GM18870 (cell line): Measurements from ENCODE around the gene WDR62.

ENCODE experiments used
- ATAC-seq: cut with Tn5 transposase; IDR thresholded peaks from one replicate; pipeline ENCODE4 v1.9.1; 2021; ENCODE audit warnings: moderate library complexity; ENCODE audit not compliant: unreplicated experiment

Gene WDR62

GRCh38 chr19:36073121-36073876, 18.6 kb downstream of the WDR62 start:
- ATAC-seq = no peak

GRCh38 chr19:36079389-36079945, 24.8 kb downstream of the WDR62 start:
- no peak for ATAC-seq

GRCh38 chr19:36081385-36081784, 26.7 kb downstream of the WDR62 start:
- no peak for ATAC-seq

- ATAC-seq = no peak
Measured at GRCh38 chr19:36081894-36082293, 27.2 kb downstream of the WDR62 start.

- ATAC-seq = no peak
Measured at GRCh38 chr19:36082916-36083315, 28.2 kb downstream of the WDR62 start.

GRCh38 chr19:36084231-36085009, 29.7 kb downstream of the WDR62 start:
- ATAC-seq = no peak

- no peak for ATAC-seq
Measured at GRCh38 chr19:36086326-36086725, 31.6 kb downstream of the WDR62 start.

GRCh38 chr19:36089847-36090246, 35.1 kb downstream of the WDR62 start:
- no peak for ATAC-seq

GRCh38 chr19:36090910-36091695, 36.4 kb downstream of the WDR62 start:
- no peak for ATAC-seq

GRCh38 chr19:36092566-36092965, 37.9 kb downstream of the WDR62 start:
- ATAC-seq = no peak

- no peak for ATAC-seq
Measured at GRCh38 chr19:36093146-36093662, 38.5 kb downstream of the WDR62 start.

GRCh38 chr19:36093687-36094086, 39.0 kb downstream of the WDR62 start:
- no peak for ATAC-seq

GRCh38 chr19:36097036-36097435, 42.3 kb downstream of the WDR62 start:
- no peak for ATAC-seq

- no peak for ATAC-seq
Measured at GRCh38 chr19:36099166-36099785, 44.6 kb downstream of the WDR62 start.

- no peak for ATAC-seq
Measured at GRCh38 chr19:36100476-36100875, 45.8 kb downstream of the WDR62 start.

- ATAC-seq = no peak
Measured at GRCh38 chr19:36101550-36102327, 47.0 kb downstream of the WDR62 start.

GRCh38 chr19:36103040-36103626, 48.4 kb downstream of the WDR62 start:
- ATAC-seq = no peak

- no peak for ATAC-seq
Measured at GRCh38 chr19:36103842-36104552, 49.3 kb downstream of the WDR62 start.

GRCh38 chr19:36106441-36106840, 51.7 kb downstream of the WDR62 start:
- ATAC-seq = no peak
